Fibroblast of lung (primary cell): ENCODE results near the gene ERCC2.

Experiments
- EZH2 ChIP-seq: IDR thresholded peaks from 2 replicates; pipeline ENCODE4 v1.5.1; 2012; ENCODE audit warnings: low read length, control low read depth, mild to moderate bottlenecking; ENCODE audit errors: missing control alignments
- TF ChIP-seq, protein P1 (sequence below), 2 donors: IDR thresholded peaks in 1 of 2; conservative IDR thresholded peaks in 1 of 2; 1 replicate in 1 of 2; 2 replicates in 1 of 2; pipeline ENCODE4 v1.5.1; 2011 to 2012; ENCODE audit warnings: low read length in 2 of 2, control low read depth in 1 of 2, inconsistent platforms in 1 of 2, low read depth in 1 of 2, mild to moderate bottlenecking in 1 of 2

- TF ChIP-seq, protein P1, sequence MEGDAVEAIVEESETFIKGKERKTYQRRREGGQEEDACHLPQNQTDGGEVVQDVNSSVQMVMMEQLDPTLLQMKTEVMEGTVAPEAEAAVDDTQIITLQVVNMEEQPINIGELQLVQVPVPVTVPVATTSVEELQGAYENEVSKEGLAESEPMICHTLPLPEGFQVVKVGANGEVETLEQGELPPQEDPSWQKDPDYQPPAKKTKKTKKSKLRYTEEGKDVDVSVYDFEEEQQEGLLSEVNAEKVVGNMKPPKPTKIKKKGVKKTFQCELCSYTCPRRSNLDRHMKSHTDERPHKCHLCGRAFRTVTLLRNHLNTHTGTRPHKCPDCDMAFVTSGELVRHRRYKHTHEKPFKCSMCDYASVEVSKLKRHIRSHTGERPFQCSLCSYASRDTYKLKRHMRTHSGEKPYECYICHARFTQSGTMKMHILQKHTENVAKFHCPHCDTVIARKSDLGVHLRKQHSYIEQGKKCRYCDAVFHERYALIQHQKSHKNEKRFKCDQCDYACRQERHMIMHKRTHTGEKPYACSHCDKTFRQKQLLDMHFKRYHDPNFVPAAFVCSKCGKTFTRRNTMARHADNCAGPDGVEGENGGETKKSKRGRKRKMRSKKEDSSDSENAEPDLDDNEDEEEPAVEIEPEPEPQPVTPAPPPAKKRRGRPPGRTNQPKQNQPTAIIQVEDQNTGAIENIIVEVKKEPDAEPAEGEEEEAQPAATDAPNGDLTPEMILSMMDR (conservative IDR thresholded peaks at IDR 0.05 in 1 of 2, IDR thresholded peaks at IDR 0.05 in 1 of 2; ENCODE audit: low read depth in 1 of 2, low read length in 2 of 2): no peak
- TF ChIP-seq EZH2: no peak
Measured at GRCh38 chr19:45382426-45382825, 12.1 kb upstream of the ERCC2 start.
